ENCODE measurements around the gene PPP1R14D.

- TF ChIP-seq CTCF (IDR thresholded peaks at IDR 0.05) (peak in 2 of 4 donors; percentile 22 to 29), POLR2A (IDR thresholded peaks at IDR 0.05) (no peak)
Measured at GRCh38 chr15:40873694-40874561, 45.4 kb upstream of the PPP1R14D start, which contains the start of gene RHOV.
